A673 (cell line): ENCODE data around the gene GPX3. TPM values are rescaled to one million over a fixed set of nuclear protein-coding genes. Genes with fewer than 3 reads are reported as not detected.

ENCODE experiments used
- BruUV-seq: library from RNA; stranded (reverse); fragments of 400-500 nt; replicated peaks from 2 replicates; lab custom pipeline; 2021; lab: Mats Ljungman, UMichigan
- CTCF ChIA-PET: fragments of 300-600 bp; sonication (Branson Sonifier 250); formaldehyde crosslinking; loops from one replicate; lab custom pipeline; 2022; ENCODE audit warnings: antibody characterized with exemption; lab: Charles Lee
- POLR2A ChIA-PET: fragments of 300-600 bp; sonication (Branson Sonifier 250); formaldehyde crosslinking; loops from one replicate; lab custom pipeline; 2022; ENCODE audit warnings: antibody characterized with exemption; ENCODE audit not compliant: low non-redundant PET; lab: Charles Lee
- DNase-seq: peaks from one replicate; pipeline ENCODE4 v3.0.0-alpha.2; 2015; ENCODE audit warnings: low spot score
- H3K27ac ChIP-seq: fragments of 200-600 bp; sonication (generic); 2 replicates; pipeline ENCODE4 v1.5.1; 2016; ENCODE audit warnings: mixed run types, low read depth, mild to moderate bottlenecking, mixed read lengths, antibody characterized with exemption, low read length; ENCODE audit not compliant: poor library complexity, severe bottlenecking
- H3K27me3 ChIP-seq: fragments of 200-600 bp; sonication (generic); replicated peaks from 2 replicates; pipeline ENCODE4 v1.6.1; 2017; ENCODE audit warnings: mixed run types, low read depth, mild to moderate bottlenecking, mixed read lengths, antibody characterized with exemption, low read length; ENCODE audit not compliant: insufficient read depth, poor library complexity
- H3K36me3 ChIP-seq: fragments of 200-600 bp; sonication (generic); 2 replicates; pipeline ENCODE4 v1.6.1; 2016; ENCODE audit warnings: mixed run types, mild to moderate bottlenecking, mixed read lengths, antibody characterized with exemption, low read length; ENCODE audit not compliant: insufficient read depth, poor library complexity, severe bottlenecking
- H3K4me1 ChIP-seq: fragments of 200-600 bp; sonication (generic); 2 replicates; pipeline ENCODE4 v1.6.1; 2017; ENCODE audit warnings: mixed run types, mild to moderate bottlenecking, mixed read lengths, antibody characterized with exemption, low read length; ENCODE audit not compliant: insufficient read depth, poor library complexity, severe bottlenecking
- H3K4me3 ChIP-seq: fragments of 200-600 bp; sonication (generic); 2 replicates; pipeline ENCODE4 v1.5.1; 2016; ENCODE audit warnings: low read depth, mixed run types, mild to moderate bottlenecking, mixed read lengths, low read length; ENCODE audit not compliant: poor library complexity, severe bottlenecking
- H3K9me3 ChIP-seq: fragments of 200-600 bp; sonication (generic); 2 replicates; pipeline ENCODE4 v1.6.1; 2016; ENCODE audit warnings: mixed run types, low read depth, mild to moderate bottlenecking, mixed read lengths, antibody characterized with exemption, low read length; ENCODE audit not compliant: poor library complexity, severe bottlenecking
- EZH2 ChIP-seq: fragments of 200-600 bp; sonication (generic); IDR thresholded peaks from 2 replicates; pipeline ENCODE4 v1.6.1; 2017; ENCODE audit warnings: borderline replicate concordance, low read depth, mild to moderate bottlenecking, mixed read lengths, antibody characterized with exemption, low read length; ENCODE audit not compliant: poor library complexity, severe bottlenecking
- intact Hi-C: fragments of 100-400 bp; cut with micrococcal nuclease; formaldehyde crosslinking; loops from one replicate; pipeline ENCODE4 v1.10.0; 2022; ENCODE audit not compliant: unreplicated experiment
- total RNA-seq: library from RNA; stranded (reverse); gene quantifications from 2 replicates; pipeline ENCODE4 v1.2.3, GENCODE V29; 2021
- TF ChIP-seq, protein P1 (sequence below): fragments of 300-800, 200-600 bp; sonication (generic); conservative IDR thresholded peaks from 2 replicates; pipeline ENCODE4 v1.5.1; 2017; ENCODE audit warnings: low read depth, mild to moderate bottlenecking, antibody characterized with exemption, low read length, moderate library complexity, mixed read lengths

Gene GPX3
- total RNA-seq, 1 experiment from 2014 or later = 0.19 TPM

DNA sequence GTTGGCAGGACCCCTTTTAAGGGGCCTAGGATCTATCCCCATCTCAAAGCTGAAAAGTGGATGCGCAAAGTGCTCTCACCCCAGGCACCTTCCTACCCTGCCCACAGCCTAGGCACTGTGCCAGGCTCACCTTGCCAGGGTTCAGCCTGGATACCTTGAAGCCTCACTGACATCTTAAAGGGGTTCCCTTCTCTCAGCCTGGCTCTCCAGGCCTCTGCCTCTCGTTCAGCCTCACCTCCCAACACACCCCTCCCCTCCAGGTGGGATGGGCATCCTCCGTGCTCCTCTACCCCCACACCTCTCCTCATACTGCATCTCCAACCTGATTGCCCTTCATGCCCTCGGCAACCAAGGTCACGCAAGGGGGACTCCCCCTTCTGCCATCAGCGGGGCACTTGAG lies 34.9 kb downstream of the GPX3 start:
- CTCF ChIA-PET = no interaction called here

DNA sequence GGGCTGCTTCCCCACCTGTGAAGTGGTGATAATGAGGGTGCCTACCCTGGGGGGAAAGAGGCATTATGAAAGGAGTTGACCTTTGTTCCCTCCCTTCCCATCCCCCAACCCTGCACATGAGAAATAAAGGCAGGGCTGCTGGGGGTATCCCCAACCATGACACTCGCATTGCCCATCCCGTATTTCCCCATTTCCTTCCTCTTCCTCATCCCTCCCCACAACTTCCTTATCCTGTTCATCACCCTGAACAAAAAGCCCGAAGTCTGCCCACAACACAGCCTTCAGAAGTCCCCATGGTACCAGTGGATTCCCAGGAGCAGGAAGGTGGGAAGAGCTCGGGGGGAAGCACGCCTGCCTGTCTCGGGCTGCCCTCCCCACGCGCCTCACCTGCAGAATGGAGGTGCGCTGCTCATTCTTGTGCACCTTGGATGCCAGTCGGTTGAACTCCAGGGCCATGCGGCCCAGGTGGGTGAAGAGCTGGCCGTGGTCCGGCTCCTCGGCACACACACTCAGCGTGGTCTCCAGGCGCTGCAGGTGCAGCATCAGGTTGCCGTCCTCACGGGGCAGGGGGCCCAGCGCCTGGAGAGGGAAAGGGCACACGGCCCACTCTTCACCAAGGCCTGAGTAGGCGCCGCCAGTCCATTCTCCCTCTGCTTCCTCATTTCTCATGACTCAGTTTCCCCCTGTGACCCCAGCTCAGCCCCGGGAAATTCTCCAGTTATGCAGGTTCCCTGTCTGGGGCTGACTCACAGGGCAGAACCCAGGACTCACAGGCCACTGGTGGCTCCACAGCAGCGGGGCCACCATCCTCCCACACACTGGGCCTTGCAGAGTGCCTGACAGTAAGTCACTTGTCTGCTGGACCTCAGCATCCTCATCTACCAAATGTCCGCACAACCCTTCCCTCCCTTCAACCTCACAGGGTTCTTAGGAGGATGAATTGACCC lies 36.3 kb downstream of the GPX3 start:
- Histone ChIP-seq H3K4me3 (no peak overlapping the region), H3K36me3 (no peaks in the 10 kb centered on the region), H3K27me3 (no peaks in the 10 kb centered on the region), H3K4me1 (no peaks in the 10 kb centered on the region), H3K27ac (no peak overlapping the region), H3K9me3 (no peaks in the 10 kb centered on the region)
- TF ChIP-seq EZH2 = no peak
- TF ChIP-seq, protein P1, sequence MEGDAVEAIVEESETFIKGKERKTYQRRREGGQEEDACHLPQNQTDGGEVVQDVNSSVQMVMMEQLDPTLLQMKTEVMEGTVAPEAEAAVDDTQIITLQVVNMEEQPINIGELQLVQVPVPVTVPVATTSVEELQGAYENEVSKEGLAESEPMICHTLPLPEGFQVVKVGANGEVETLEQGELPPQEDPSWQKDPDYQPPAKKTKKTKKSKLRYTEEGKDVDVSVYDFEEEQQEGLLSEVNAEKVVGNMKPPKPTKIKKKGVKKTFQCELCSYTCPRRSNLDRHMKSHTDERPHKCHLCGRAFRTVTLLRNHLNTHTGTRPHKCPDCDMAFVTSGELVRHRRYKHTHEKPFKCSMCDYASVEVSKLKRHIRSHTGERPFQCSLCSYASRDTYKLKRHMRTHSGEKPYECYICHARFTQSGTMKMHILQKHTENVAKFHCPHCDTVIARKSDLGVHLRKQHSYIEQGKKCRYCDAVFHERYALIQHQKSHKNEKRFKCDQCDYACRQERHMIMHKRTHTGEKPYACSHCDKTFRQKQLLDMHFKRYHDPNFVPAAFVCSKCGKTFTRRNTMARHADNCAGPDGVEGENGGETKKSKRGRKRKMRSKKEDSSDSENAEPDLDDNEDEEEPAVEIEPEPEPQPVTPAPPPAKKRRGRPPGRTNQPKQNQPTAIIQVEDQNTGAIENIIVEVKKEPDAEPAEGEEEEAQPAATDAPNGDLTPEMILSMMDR = no peak
- BruUV-seq = no TSS peak
- intact Hi-C loops = no loop called here
- POLR2A ChIA-PET = no interaction called here
- DNase-seq = no peak
- CTCF ChIA-PET = no interaction called here

More for the DNA sequence above, 34.9 kb downstream of the GPX3 start:
- Histone ChIP-seq H3K4me3 (no peak overlapping the region), H3K4me1 (no peaks in the 10 kb centered on the region), H3K27me3 (no peaks in the 10 kb centered on the region), H3K36me3 (no peaks in the 10 kb centered on the region), H3K27ac (no peak overlapping the region), H3K9me3 (no peaks in the 10 kb centered on the region)
- POLR2A ChIA-PET = no interaction called here
- BruUV-seq = no TSS peak
- DNase-seq = no peak
- intact Hi-C loops = no loop called here
- no peak for TF ChIP-seq EZH2
- TF ChIP-seq, protein P1 = no peak

DNA sequence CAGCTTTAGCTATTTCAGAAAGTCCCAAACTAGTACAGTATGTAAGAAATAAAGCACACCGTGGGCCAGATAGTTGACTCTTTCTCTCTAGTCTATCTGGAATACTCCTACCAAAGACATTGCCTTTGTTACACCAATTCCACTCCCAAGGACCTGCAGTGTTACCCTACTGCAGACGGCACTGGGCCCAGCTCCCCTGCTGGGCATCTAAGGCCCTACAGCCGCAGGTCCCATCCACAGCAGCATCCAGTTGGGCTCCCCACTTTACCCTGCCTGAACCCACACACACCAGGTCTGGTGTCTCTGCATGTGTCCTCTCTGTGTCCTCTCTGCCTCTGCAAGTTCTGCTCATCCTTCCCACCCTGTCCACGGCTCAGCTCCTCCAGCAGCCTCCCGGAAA lies 37.9 kb downstream of the GPX3 start:
- H3K27ac ChIP-seq = no peak overlapping the region
- TF ChIP-seq EZH2 = no peak
- TF ChIP-seq, protein P1 = no peak
- no peak overlapping the region for H3K4me3 ChIP-seq
- H3K27me3 ChIP-seq = no peaks in the 10 kb centered on the region
- H3K9me3 ChIP-seq = no peaks in the 10 kb centered on the region
- no peak for DNase-seq
- H3K36me3 ChIP-seq = no peaks in the 10 kb centered on the region
- no peaks in the 10 kb centered on the region for H3K4me1 ChIP-seq
- intact Hi-C loops = no loop called here
- CTCF ChIA-PET = interaction anchor here (0.6 kb wide), 1 partner anchor 105 kb away, joined by 3 read pairs; no protein-coding TSS in a partner anchor
- no TSS peak for BruUV-seq
- POLR2A ChIA-PET = no interaction called here
